T-helper 2 cell (primary cell): ENCODE measurements around the gene NOC4L.

Experiments
- DNase-seq, 5 experiments: peaks; one replicate each; pipeline versions ENCODE4 v3.0.0 to v3.0.0-alpha.2; 2012 to 2022

The NOC4L gene

DNA sequence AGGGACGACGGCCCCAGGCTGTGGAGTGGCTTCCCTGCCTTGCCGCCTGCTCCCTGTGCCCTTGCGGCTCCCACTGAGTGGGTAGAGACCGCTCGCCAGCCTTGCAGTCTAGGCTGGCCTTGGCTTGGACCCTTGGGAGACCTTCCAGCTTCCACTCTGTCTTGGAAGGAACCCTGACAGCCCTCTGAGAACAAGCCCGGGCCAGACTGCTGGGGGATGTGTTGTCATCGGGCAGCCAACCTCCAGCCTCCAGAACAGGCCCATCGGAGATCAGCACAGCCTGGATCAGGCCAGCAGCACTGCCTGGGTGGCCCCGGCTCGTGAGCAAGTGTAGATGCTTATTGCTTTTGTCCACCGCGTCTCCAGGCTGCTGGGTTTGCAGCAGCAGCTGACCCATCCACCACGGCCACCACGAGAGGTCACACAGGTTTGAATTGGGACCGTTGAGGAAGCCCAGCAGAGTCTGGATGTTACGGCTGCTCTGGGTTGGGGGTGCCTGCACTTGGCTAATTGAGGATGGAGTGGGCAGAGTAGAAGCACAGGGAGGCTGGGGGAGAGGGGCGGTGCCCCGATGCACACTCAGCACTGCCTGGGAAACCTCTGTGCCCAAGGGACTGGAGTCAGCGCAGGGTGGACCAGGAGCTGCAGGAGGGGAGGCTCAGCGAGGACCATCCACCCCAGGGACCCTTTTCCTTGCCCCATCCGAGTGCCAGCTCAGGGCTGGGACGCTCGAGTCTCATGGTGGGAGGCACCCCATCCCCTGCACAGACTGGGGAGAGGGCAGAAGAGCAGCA, 55.5 kb downstream of the NOC4L start:
- DNase-seq, result no peak

DNA sequence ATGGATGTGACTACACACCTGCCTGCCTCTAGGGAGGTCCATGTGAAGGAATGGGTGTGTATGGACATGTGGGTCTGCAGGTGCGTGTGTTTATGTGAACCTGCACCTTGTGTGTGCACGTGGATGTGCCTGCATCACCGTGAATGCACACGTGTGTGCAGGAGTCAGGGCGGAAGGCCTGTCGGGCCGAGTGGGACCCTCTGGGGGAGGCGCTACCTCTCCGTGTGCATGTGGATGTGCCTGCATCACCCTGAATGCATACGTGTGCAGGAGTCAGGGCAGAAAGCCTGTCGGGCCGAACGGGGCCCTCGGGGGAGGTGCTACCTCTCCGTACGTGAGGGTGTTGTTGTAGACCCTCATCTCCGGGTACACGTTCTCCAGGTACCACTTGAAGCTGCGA, 56.5 kb downstream of the NOC4L start:
- no peak for DNase-seq

DNA sequence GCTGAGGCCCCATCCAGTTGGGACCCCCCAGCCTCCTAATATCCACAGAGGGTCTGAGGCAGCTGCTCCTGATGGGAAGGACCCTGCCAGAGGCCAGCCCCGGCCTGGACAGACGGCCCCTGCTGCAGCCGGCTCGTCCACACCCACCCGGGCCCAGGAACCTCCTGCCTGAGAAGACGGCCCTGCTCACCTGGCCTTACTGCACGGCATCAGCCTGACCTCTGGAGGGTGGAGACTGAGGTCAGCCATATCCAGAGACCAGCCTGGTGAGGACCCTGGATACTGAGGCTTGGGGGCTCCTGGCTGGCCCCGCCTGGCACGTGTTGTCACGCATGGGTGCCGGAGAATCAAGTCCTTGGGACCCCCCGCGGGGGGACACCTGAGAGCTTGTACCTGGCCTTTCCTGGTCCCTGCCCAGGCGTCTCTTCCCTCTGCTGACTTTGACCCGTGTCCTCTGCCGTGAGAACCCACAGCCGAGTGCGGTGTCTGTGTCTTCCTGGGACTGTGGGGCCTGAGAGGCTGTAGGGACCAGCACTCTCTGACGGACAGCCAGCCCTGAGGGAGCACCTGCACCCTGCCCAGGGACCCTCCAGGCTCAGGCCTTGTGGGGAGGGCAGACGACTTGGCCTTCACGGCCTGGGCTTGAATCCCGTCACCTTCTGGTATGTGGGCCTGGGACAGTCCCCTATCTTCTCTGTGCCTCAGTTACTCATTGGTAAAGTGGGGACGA, 57.3 kb downstream of the NOC4L start:
- no peak for DNase-seq
